Ectodermal cell (in vitro differentiated cells): ENCODE results near the gene JOSD2.
"Not testable (repeated sequence)": the region's sequence is repeated elsewhere in the genome, so short reads cannot be mapped to it uniquely, and the experiment has no call there.

Experiments
- H3K27ac ChIP-seq: 2 replicates; pipeline ENCODE4 v1.7.0; 2013; ENCODE audit warnings: mild to moderate bottlenecking, low read depth, low read length; ENCODE audit not compliant: insufficient read depth, poor library complexity, severe bottlenecking
- H3K27me3 ChIP-seq: 2 replicates; pipeline ENCODE4 v1.7.0; 2013; ENCODE audit warnings: mild to moderate bottlenecking, low read length; ENCODE audit not compliant: insufficient read depth, control insufficient read depth, poor library complexity, severe bottlenecking
- H3K36me3 ChIP-seq: one replicate; pipeline ENCODE4 v1.7.0; 2013; ENCODE audit warnings: low read length; ENCODE audit not compliant: control insufficient read depth, insufficient read depth
- H3K4me1 ChIP-seq: one replicate; pipeline ENCODE4 v1.7.0; 2013; ENCODE audit warnings: low read length; ENCODE audit not compliant: control insufficient read depth, insufficient read depth
- H3K4me3 ChIP-seq: 2 replicates; pipeline ENCODE4 v1.7.0; 2013; ENCODE audit warnings: low read depth, low read length, control low read depth; ENCODE audit not compliant: insufficient read depth
- H3K9me3 ChIP-seq: 2 replicates; pipeline ENCODE4 v1.7.0; 2013; ENCODE audit warnings: mild to moderate bottlenecking, low read length, moderate library complexity; ENCODE audit not compliant: control insufficient read depth
- WGBS, 2 experiments: methylation state at CpG; one replicate each; pipeline ENCODE4 v1.1.7; 2013; ENCODE audit warnings: missing lambda C conversion rate in 2 of 2; 5-methylcytosine and 5-hydroxymethylcytosine counted together

The JOSD2 gene

GRCh38 chr19:50546527-50547221, 35.7 kb upstream of the JOSD2 start:
- Histone ChIP-seq H3K9me3 (no peaks in the 10 kb centered on the region), H3K27ac (no peak overlapping the region), H3K4me3 (no peak overlapping the region), H3K27me3 (no peaks in the 10 kb centered on the region), H3K4me1 (no peaks in the 10 kb centered on the region), H3K36me3 (no peaks in the 10 kb centered on the region)
- 88 to 90% methylated on average over 29 of the region's 29 CpGs for WGBS, 2 experiments

GRCh38 chr19:50542943-50543342, 32.0 kb upstream of the JOSD2 start:
- WGBS, 2 experiments = 90% methylated on average over 21 of the region's 21 CpGs

GRCh38 chr19:50537769-50538230, 26.8 kb upstream of the JOSD2 start:
- Histone ChIP-seq H3K27ac (no peak overlapping the region), H3K9me3 (no peaks in the 10 kb centered on the region), H3K36me3 (peaks cover 3% of the 10 kb centered on the region), H3K4me1 (no peaks in the 10 kb centered on the region), H3K4me3 (no peak overlapping the region), H3K27me3 (no peaks in the 10 kb centered on the region)
- WGBS, 2 experiments = 41% methylated on average over 15 of the region's 15 CpGs

More at GRCh38 chr19:50542943-50543342, 32.0 kb upstream of the JOSD2 start:
- Histone ChIP-seq H3K27me3 (no peaks in the 10 kb centered on the region), H3K27ac (no peak overlapping the region), H3K9me3 (no peaks in the 10 kb centered on the region), H3K4me3 (no peak overlapping the region), H3K4me1 (no peaks in the 10 kb centered on the region), H3K36me3 (no peaks in the 10 kb centered on the region)

GRCh38 chr19:50537306-50537685, 26.3 kb upstream of the JOSD2 start:
- Histone ChIP-seq H3K4me1 (no peaks in the 10 kb centered on the region), H3K9me3 (no peaks in the 10 kb centered on the region), H3K4me3 (no peak overlapping the region), H3K27ac (no peak overlapping the region), H3K36me3 (peaks cover 3% of the 10 kb centered on the region), H3K27me3 (no peaks in the 10 kb centered on the region)
- 79 to 82% methylated on average over 18 of the region's 18 CpGs for WGBS, 2 experiments

- H3K4me1 ChIP-seq = no peaks in the 10 kb centered on the region
- H3K27me3 ChIP-seq = no peaks in the 10 kb centered on the region
- H3K9me3 ChIP-seq = no peaks in the 10 kb centered on the region
- no peak overlapping the region for H3K4me3 ChIP-seq
- no peak overlapping the region for H3K27ac ChIP-seq
- peaks cover 3% of the 10 kb centered on the region for H3K36me3 ChIP-seq
- WGBS, 2 experiments = 92 to 93% methylated on average over 16 of the region's 16 CpGs
These were observed 25.8 kb upstream of the JOSD2 start for GRCh38 chr19:50536662-50537305.

- Histone ChIP-seq H3K9me3 (no peaks in the 10 kb centered on the region), H3K36me3 (peaks cover 3% of the 10 kb centered on the region), H3K27ac (no peak overlapping the region), H3K27me3 (no peaks in the 10 kb centered on the region), H3K4me1 (no peaks in the 10 kb centered on the region), H3K4me3 (no peak overlapping the region)
- WGBS, 2 experiments = 85 to 86% methylated on average over 11 of the region's 11 CpGs
These were observed 24.7 kb upstream of the JOSD2 start for GRCh38 chr19:50535672-50536187.

- no peak overlapping the region for H3K27ac ChIP-seq
- H3K4me3 ChIP-seq = no peak overlapping the region
- H3K27me3 ChIP-seq = no peaks in the 10 kb centered on the region
- no peaks in the 10 kb centered on the region for H3K4me1 ChIP-seq
- H3K36me3 ChIP-seq = peaks cover 3% of the 10 kb centered on the region
- H3K9me3 ChIP-seq = no peaks in the 10 kb centered on the region
- 90 to 95% methylated on average over 3 of the region's 3 CpGs for WGBS, 2 experiments
These were observed 23.5 kb upstream of the JOSD2 start for GRCh38 chr19:50534478-50534877.

GRCh38 chr19:50532952-50533351, 22.0 kb upstream of the JOSD2 start:
- Histone ChIP-seq H3K4me1 (no peaks in the 10 kb centered on the region), H3K36me3 (peaks cover 3% of the 10 kb centered on the region), H3K4me3 (no peak overlapping the region), H3K27me3 (no peaks in the 10 kb centered on the region), H3K27ac (no peak overlapping the region), H3K9me3 (no peaks in the 10 kb centered on the region)
- 83 to 84% methylated on average over 4 of the region's 4 CpGs for WGBS, 2 experiments

GRCh38 chr19:50531171-50531612, 20.2 kb upstream of the JOSD2 start:
- Histone ChIP-seq H3K4me3 (no peak overlapping the region), H3K27ac (no peak overlapping the region), H3K9me3 (no peaks in the 10 kb centered on the region), H3K4me1 (no peaks in the 10 kb centered on the region), H3K36me3 (peaks cover 3% of the 10 kb centered on the region), H3K27me3 (no peaks in the 10 kb centered on the region)
- WGBS, 2 experiments = 66 to 74% methylated on average over 14 of the region's 14 CpGs

GRCh38 chr19:50528052-50528451, 17.1 kb upstream of the JOSD2 start:
- not testable (repeated sequence) for H3K27me3 ChIP-seq, H3K36me3 ChIP-seq, H3K4me3 ChIP-seq, H3K9me3 ChIP-seq, H3K4me1 ChIP-seq, H3K27ac ChIP-seq
- 88 to 89% methylated on average over 3 of the region's 3 CpGs for WGBS, 2 experiments
